GM12891 (cell line): ENCODE measurements around the gene CDC40.

Source experiments
- PAX5 ChIP-seq: IDR thresholded peaks from 2 replicates; pipeline ENCODE4 v1.6.1; 2011; ENCODE audit warnings: low read length, moderate library complexity, mild to moderate bottlenecking; ENCODE audit not compliant: insufficient read depth, severe bottlenecking
- POLR2A ChIP-seq: IDR thresholded peaks from 2 replicates; pipeline ENCODE4 v1.6.1; 2011; ENCODE audit warnings: low read depth, low read length, control low read depth
- POLR2AphosphoS5 ChIP-seq: IDR thresholded peaks from 2 replicates; pipeline ENCODE4 v1.6.1; 2011; ENCODE audit warnings: low read depth, low read length, control low read depth
- POU2F2 ChIP-seq: IDR thresholded peaks from 2 replicates; pipeline ENCODE4 v1.6.1; 2011; ENCODE audit warnings: low read depth, mild to moderate bottlenecking, control low read depth, low read length, moderate library complexity
- SPI1 ChIP-seq: IDR thresholded peaks from 2 replicates; pipeline ENCODE4 v1.6.1; 2011; ENCODE audit warnings: low read depth, low read length, control low read depth
- TAF1 ChIP-seq: IDR thresholded peaks from 2 replicates; pipeline ENCODE4 v1.6.1; 2011; ENCODE audit warnings: low read depth, low read length, control low read depth

GRCh38 chr6:110250838-110251237 lies 70.6 kb downstream of the CDC40 start:
- TF ChIP-seq POLR2A: no peak
- no peak for TF ChIP-seq POLR2AphosphoS5
- no peak for TF ChIP-seq POU2F2
- TF ChIP-seq TAF1: no peak
- no peak for TF ChIP-seq PAX5
- no peak for TF ChIP-seq SPI1
